ENCODE measurements around the gene RELN. TPM values are rescaled to one million over a fixed set of nuclear protein-coding genes. Genes with fewer than 3 reads are reported as not detected.
"Not testable (repeated sequence)": the region's sequence is repeated elsewhere in the genome, so short reads cannot be mapped to it uniquely, and the experiment has no call there.

RELN gene
- total RNA-seq, 2 donors from 2014 or later = not detected

- Mint-ChIP-seq H3K36me3 (no peaks in the 10 kb centered on the region), H3K4me1 (ENCODE audit: low read depth in 2 of 2) (no peaks in the 10 kb centered on the region), H3K27ac (no peak overlapping the region), H3K9me3 (peaks cover 3% of the 10 kb centered on the region), H3K27me3 (peaks cover 0 to 8% of the 10 kb centered on the region in 2 donors), H3K4me3 (no peak overlapping the region)
- ATAC-seq = no peak
- DNase-seq (ENCODE audit: low spot score) = no peak
Observed at GRCh38 chr7:103919272-103919868, 70.1 kb downstream of the RELN start.

- no peak overlapping the region for H3K4me3 Mint-ChIP-seq
- no peak overlapping the region for H3K27ac Mint-ChIP-seq
- ATAC-seq (no peak), DNase-seq (ENCODE audit: low spot score) (no peak)
- no peaks in the 10 kb centered on the region for H3K36me3 Mint-ChIP-seq
- H3K9me3 Mint-ChIP-seq = peaks cover 3% of the 10 kb centered on the region
- no peaks in the 10 kb centered on the region for H3K4me1 Mint-ChIP-seq (ENCODE audit: low read depth in 2 of 2)
- H3K27me3 Mint-ChIP-seq = peaks cover 0 to 8% of the 10 kb centered on the region in 2 donors
Observed at GRCh38 chr7:103918631-103919271, 70.7 kb downstream of the RELN start.

GRCh38 chr7:103915680-103916357 lies 73.6 kb downstream of the RELN start:
- Mint-ChIP-seq H3K4me1 (ENCODE audit: low read depth in 2 of 2) (no peaks in the 10 kb centered on the region), H3K27me3 (peaks cover 0 to 8% of the 10 kb centered on the region in 2 donors), H3K36me3 (no peaks in the 10 kb centered on the region), H3K4me3 (no peak overlapping the region), H3K27ac (no peak overlapping the region), H3K9me3 (peaks cover 3% of the 10 kb centered on the region)
- ATAC-seq = no peak
- DNase-seq (ENCODE audit: low spot score) = no peak

GRCh38 chr7:103914147-103914899 lies 75.1 kb downstream of the RELN start:
- DNase-seq (ENCODE audit: low spot score) (no peak), ATAC-seq (no peak)
- no peaks in the 10 kb centered on the region for H3K4me1 Mint-ChIP-seq (ENCODE audit: low read depth in 2 of 2)
- peaks cover 3% of the 10 kb centered on the region for H3K9me3 Mint-ChIP-seq
- peaks cover 0 to 2% of the 10 kb centered on the region in 2 donors for H3K27me3 Mint-ChIP-seq
- no peak overlapping the region for H3K4me3 Mint-ChIP-seq
- no peaks in the 10 kb centered on the region for H3K36me3 Mint-ChIP-seq
- H3K27ac Mint-ChIP-seq = no peak overlapping the region

- Mint-ChIP-seq H3K4me3 (no peak overlapping the region), H3K36me3 (no peaks in the 10 kb centered on the region), H3K9me3 (peaks cover 3% of the 10 kb centered on the region), H3K27me3 (no peaks in the 10 kb centered on the region), H3K27ac (no peak overlapping the region), H3K4me1 (ENCODE audit: low read depth in 2 of 2) (no peaks in the 10 kb centered on the region)
- no peak for ATAC-seq
- DNase-seq (ENCODE audit: low spot score) = no peak
Observed at GRCh38 chr7:103912891-103913605, 76.4 kb downstream of the RELN start.

- not testable (repeated sequence) for ATAC-seq; H3K9me3 Mint-ChIP-seq; H3K4me3 Mint-ChIP-seq; DNase-seq (ENCODE audit: low spot score); H3K4me1 Mint-ChIP-seq (ENCODE audit: low read depth in 2 of 2); H3K27me3 Mint-ChIP-seq; H3K27ac Mint-ChIP-seq; H3K36me3 Mint-ChIP-seq
Observed at GRCh38 chr7:103911015-103911414, 78.4 kb downstream of the RELN start.

- Mint-ChIP-seq H3K9me3 (no peaks in the 10 kb centered on the region), H3K4me3 (no peak overlapping the region), H3K27me3 (no peaks in the 10 kb centered on the region), H3K4me1 (ENCODE audit: low read depth in 2 of 2) (no peaks in the 10 kb centered on the region), H3K36me3 (no peaks in the 10 kb centered on the region), H3K27ac (no peak overlapping the region)
- DNase-seq (ENCODE audit: low spot score) = no peak
- ATAC-seq = no peak
Observed at GRCh38 chr7:103905997-103906396, 83.5 kb downstream of the RELN start.

GRCh38 chr7:103902917-103903316 lies 86.5 kb downstream of the RELN start:
- Mint-ChIP-seq H3K4me3 (no peak overlapping the region), H3K27ac (no peak overlapping the region), H3K9me3 (no peaks in the 10 kb centered on the region), H3K36me3 (no peaks in the 10 kb centered on the region), H3K27me3 (no peaks in the 10 kb centered on the region), H3K4me1 (ENCODE audit: low read depth in 2 of 2) (no peaks in the 10 kb centered on the region)
- ATAC-seq = no peak
- DNase-seq (ENCODE audit: low spot score) = no peak

GRCh38 chr7:103896826-103897225 lies 92.6 kb downstream of the RELN start:
- not testable (repeated sequence) for H3K4me3 Mint-ChIP-seq; H3K27ac Mint-ChIP-seq; H3K9me3 Mint-ChIP-seq; H3K36me3 Mint-ChIP-seq; ATAC-seq; H3K4me1 Mint-ChIP-seq (ENCODE audit: low read depth in 2 of 2); H3K27me3 Mint-ChIP-seq; DNase-seq (ENCODE audit: low spot score)

- Mint-ChIP-seq H3K9me3 (peaks cover 5% of the 10 kb centered on the region), H3K27ac (no peak overlapping the region), H3K36me3 (no peaks in the 10 kb centered on the region), H3K4me1 (ENCODE audit: low read depth in 2 of 2) (no peaks in the 10 kb centered on the region), H3K4me3 (no peak overlapping the region), H3K27me3 (no peaks in the 10 kb centered on the region)
- DNase-seq (ENCODE audit: low spot score) (no peak), ATAC-seq (no peak)
Observed at GRCh38 chr7:103894656-103895596, 94.5 kb downstream of the RELN start.

- peaks cover 7% of the 10 kb centered on the region for H3K9me3 Mint-ChIP-seq
- DNase-seq (ENCODE audit: low spot score) (no peak), ATAC-seq (no peak)
- no peaks in the 10 kb centered on the region for H3K36me3 Mint-ChIP-seq
- H3K27ac Mint-ChIP-seq = no peak overlapping the region
- no peak overlapping the region for H3K4me3 Mint-ChIP-seq
- no peaks in the 10 kb centered on the region for H3K4me1 Mint-ChIP-seq (ENCODE audit: low read depth in 2 of 2)
- H3K27me3 Mint-ChIP-seq = no peaks in the 10 kb centered on the region
Observed at GRCh38 chr7:103893350-103893749, 96.1 kb downstream of the RELN start.

- no peaks in the 10 kb centered on the region for H3K36me3 Mint-ChIP-seq
Observed at GRCh38 chr7:103889451-103889850, 100.0 kb downstream of the RELN start.

More at GRCh38 chr7:103889451-103889850, 100.0 kb downstream of the RELN start:
- Mint-ChIP-seq H3K27me3 (no peaks in the 10 kb centered on the region), H3K9me3 (peaks cover 7% of the 10 kb centered on the region), H3K4me1 (ENCODE audit: low read depth in 2 of 2) (no peaks in the 10 kb centered on the region), H3K27ac (no peak overlapping the region), H3K4me3 (no peak overlapping the region)
- DNase-seq (ENCODE audit: low spot score) (no peak), ATAC-seq (no peak)

Measured in natural killer cell treated with Interleukin-12 subunit alpha and Interleukin-12 subunit beta and Interleukin-15 and Interleukin-18, amount 100 ng/mL, for 72 hours (primary cell).